Stimulated activated CD8-positive, alpha-beta memory T cell treated with anti-CD3 and anti-CD28 coated beads, Interleukin-2, amount 100 ng/mL, for 1 hour (primary cell): Measurements from ENCODE around the gene LMCD1.

Source experiments
- DNase-seq, 2 donors: peaks; one replicate each; pipeline ENCODE4 v3.0.0-alpha.2; 2020; ENCODE audit warnings: low read depth in 2 of 2

LMCD1 gene, protein sequence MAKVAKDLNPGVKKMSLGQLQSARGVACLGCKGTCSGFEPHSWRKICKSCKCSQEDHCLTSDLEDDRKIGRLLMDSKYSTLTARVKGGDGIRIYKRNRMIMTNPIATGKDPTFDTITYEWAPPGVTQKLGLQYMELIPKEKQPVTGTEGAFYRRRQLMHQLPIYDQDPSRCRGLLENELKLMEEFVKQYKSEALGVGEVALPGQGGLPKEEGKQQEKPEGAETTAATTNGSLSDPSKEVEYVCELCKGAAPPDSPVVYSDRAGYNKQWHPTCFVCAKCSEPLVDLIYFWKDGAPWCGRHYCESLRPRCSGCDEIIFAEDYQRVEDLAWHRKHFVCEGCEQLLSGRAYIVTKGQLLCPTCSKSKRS

DNA sequence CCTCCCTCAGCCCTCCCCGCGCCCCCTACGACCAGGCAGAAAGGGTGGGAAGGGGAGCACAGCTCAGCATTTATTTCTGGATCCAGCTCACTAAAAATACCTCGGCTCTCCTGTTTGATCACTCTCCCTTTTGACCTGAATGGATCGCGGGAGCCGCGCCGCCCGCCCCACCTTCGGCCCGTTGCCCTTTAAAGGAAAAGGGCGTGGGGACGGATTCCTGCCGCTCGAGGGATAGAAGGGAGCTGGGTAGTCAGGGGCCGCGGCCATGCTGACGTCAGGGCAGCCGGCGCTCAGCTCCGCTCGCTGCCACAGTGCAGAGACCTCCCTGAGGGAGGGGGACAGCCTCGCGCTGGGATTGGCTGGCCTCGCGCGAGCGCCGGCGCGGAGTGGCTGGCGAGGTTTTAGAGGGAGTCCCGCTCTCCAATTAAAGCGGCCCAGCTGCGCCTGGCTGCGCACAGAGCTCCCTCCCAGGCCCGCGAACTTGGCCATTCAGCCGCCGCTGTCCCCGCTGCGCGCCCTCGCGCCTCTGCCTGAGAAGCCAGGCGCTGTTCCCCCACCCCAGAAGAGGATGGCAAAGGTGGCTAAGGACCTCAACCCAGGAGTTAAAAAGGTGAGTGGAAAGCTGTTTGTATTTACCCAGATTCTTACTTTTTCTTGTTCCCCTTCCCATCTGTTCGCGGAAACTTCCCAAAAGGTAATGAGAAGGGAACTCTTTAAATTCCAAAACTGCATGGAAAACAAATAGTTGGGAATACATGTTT is at the start of gene LMCD1:
LMCD1 (plus strand) TSS at position 453 of the 761 bp plus-strand sequence; CDS start at position 569, 116 bp downstream.
- peak; percentile 34 to 70 for DNase-seq

DNA sequence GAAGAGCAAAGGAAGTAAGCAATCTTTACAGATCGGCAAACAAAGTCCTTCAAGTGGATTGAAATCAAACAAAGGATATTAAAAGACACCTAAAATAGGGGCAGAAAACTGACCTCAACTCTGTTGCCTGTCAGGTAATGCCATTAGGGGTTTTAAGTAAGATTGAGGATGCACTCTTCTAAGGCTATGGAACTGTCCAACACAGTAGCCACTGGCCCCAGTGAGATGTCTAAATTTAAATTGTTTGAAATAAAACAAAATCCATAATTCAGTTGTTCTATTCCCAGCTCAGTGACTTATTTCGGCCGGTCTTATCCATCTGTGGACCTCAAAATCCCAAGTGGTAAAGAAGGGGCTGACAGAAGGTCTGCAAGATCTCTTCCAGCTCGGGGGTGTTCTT is 49.5 kb upstream of the LMCD1 start:
- DNase-seq, result no peak

DNA sequence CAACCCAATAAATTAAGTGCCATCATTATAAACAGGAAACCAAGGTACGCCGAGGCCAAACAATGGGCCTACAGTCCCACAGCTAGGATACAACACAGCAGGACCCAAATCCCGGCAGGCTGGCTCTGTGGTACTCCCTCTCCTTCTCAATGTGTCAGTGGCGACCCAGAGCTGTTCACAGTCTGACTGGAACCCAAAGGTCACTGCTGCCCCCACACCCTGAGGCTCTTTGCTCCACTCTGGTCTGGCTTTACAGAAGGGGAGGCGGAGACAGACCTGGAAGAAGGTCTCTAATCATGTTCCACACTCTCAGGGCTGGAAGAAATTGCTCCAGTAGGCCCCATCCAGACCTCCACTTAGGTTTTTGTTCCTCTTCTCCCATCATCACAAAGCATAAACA is 48.5 kb upstream of the LMCD1 start:
- DNase-seq, result no peak

DNA sequence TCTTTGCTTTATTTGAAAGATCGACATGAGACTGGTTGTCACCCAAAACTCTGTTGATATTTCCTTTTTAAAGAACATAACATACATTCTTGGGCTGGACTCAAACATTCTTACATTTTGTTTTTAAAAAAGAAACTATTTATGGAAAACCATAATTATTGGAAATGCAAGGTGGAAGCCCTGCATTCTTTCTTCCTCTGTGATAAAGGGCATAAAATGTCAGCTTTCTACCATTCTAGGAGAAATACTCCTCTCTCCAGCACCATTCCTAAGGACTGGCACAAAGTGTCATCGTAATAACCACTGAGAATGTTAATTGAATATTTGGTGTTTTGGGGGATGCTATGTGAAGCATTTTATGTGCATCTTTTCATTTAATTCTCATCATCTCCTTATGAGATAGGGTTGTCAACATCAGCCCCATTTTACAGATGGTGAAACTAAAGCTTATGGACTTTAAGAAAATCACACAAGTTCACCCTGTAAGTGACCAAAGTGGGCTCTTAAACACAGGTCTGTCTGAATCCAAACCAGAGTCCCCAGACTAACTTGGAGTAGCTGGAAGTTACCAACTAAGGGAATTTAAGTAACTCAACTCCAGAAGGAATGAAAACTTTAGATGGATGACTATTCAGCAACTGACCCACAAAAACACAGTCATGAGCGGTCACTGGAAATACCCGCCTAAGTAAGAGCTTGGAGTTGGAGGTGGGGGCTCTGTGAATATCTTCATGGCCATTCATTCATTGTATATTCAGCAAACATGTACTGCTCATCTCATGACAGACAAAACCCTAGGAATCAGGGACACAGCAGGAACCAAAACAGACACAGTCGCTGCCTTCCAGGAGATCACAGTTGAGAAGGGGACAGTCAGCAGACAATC is 45.9 kb upstream of the LMCD1 start:
- DNase-seq, result no peak

DNA sequence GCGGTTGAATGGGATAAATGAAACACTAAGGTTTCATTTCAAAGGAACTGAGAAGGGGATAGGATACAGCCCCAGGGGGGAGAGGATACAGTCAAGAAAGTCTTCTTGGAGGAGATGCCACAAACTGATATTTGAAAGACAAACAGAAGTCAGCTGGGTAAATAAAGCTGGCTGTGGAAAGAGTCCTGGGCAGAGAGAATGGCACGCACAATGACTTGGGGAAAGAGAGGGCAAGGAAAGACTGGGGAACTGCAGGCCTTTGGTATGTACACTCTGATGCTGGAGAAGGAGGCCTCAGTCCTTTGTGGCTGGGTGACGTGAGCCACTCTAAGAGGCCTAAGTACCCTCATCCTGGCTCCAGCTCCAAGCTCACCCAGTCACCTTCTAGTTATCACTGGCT is 45.2 kb upstream of the LMCD1 start:
- DNase-seq, result no peak

DNA sequence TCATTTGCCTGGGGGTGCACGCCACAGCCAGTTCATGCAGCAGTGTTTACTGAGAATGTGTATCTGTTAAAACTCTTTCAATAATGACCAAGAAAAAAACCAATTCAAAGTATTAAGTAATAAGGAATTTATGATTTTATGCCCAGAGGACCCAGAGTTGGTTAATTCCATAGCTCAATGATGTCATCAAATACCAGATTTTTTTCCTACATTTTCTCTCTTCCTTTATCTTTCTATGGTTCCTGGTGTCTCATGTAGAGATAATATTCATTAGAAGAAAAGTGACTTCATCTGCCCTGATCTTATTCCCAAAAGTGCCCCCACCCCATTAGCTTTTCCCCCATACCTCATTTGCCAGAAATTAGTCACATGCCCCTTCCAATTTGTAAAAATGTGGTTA is 44.6 kb upstream of the LMCD1 start:
- DNase-seq, result no peak

DNA sequence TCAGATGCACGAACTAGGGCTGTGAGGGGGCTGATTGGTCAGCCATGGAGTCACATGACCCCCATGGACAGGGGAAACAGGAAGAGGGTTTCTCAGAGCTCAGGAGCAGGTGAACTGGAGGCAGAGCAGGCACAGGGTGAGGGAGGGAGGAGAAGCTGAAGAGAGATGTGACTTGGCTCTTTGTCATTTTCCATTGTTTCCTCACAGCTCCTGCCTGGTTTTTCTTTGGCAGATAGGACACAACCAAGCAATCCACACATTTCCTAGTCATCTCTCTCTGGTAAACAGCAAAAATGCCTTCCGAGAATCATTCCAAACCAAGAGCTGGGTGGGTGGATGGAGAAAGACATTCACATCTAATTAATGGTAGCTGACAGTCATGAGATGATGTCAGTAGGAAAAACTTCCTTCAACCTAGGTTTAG is 43.4 kb upstream of the LMCD1 start:
- no peak for DNase-seq

DNA sequence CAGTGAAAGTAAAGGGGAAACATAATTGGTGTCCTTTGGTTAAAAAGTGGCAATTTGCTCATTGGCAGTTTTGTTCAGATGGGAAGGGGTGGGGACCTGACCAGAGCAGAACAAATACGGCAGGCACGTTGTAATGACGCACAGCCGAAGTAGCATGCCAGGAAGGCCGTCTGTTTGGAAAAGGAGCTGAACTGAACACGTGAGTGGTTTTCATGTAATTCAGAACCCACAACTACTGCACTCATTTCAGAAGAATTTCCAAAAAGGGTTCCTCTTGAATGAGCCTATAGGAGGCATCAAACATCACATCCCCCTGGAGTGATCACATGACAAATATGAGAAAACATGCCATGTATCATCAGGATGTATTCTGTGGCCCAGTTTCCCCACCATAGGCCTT is 42.9 kb upstream of the LMCD1 start:
- DNase-seq, result no peak

DNA sequence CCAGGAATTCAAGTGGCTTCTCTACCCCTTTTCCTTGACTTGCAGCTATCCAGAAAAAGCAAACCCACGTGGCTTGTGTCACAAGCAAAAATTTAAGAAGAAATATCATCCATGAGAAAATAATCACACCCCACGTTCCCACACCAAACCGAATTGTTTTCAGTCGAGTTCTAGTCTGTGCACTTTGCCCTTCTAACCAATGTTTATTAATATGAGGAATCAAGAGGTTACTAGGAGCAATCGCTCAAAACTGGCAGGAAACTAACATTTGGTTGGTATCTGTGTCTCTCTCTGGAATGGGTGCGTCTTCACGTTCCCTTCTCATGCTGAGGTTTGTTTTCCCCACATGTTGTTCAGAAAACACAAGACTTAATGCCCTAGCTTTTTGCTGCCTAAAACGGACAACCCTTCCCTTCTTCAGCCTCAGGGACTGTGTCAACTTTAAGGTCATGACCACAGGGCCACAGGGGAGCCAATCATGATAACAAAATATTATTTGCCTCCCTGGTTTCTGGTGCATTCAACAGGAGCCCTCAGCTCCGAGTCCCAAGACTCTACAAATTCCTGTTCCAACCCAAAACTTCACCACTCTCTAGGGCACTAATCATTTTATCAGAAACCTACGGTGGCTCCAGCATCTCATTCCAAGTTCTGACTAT is 41.4 kb upstream of the LMCD1 start:
- DNase-seq, result no peak

DNA sequence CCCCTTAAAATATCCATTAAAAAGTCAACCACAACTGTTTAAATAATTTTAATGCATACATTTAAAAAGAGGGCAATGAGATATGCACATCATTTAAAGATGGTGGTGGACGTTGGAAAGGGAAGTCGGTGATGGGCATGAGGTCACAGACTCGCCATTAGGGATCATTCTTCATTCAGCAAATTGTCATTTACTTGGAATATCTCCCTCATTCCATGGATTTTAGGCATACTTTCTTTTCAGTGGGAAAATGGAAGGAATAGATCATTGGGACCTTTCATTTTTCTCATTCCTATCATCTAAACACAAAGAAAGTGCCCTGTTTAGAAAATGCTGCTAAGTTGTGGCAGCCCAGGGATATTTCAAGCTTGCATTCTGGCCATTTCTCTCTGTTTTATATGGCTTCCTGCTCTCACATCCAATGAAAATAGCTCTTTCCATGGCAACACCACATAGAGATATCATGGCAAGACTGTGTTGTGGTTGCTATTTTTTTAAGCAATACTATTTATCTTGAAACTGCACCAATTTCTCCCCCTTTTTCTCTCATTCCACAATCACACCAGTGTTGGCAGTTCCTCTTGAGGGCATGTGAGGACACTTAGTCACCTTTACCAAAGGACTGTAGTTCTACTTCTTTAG is 40.7 kb upstream of the LMCD1 start:
- DNase-seq, result no peak

DNA sequence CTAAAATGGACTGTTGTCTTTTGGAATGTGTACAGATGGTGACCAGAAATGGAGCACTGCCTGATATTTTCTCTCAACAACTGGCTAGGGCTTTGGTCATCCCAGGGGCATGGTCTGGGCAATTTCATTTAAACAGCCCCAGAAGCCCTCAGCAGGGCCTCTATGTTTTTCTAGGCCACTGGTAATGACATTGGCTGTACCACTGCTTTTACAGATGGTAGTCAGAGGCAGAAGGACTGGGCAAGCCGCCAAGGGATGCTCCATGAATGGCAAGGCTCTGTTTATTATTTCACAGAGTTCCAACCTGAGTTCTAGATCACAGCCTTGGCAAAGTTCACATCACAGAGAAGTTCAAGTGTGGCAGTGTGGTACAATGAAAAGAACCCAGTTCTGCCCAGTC is 37.0 kb upstream of the LMCD1 start:
- no peak for DNase-seq

DNA sequence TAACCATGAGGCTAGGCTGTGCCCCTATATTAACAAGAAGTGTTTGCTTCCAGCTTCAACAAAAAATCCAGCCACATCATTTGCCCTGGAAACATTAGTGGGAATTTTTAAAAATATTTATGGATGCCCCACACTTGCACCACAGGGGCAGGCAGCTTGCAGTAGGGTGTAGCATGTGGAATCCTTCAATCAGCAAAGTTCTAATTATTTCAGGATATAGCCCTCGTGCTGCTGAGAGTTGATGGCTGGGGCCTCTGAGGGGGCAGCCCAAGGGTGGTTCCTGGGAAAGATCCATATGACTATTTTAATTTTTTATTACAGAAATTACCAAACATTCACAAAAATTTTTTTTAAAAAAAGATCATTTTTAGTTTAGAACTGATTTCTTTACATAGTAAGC is 35.1 kb upstream of the LMCD1 start:
- no peak for DNase-seq

DNA sequence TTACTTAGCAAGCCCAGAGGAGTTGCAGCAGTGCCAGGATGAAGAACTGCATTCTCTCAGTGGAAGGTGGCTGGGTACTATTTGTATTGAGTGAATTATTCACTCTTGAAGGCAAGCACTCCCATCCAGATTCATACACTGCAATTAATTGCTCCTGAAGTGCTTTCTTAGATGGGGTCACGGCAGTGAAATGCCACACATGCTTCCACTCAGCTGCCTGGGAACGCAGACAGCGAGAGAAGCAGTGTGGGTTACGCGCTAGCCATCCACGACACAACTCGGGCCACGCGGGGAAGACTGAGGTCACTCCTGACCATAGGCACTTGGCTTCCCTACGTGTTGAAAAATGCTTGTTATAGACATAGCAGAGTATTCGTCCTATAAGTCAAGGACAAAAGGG is 30.8 kb upstream of the LMCD1 start:
- no peak for DNase-seq

DNA sequence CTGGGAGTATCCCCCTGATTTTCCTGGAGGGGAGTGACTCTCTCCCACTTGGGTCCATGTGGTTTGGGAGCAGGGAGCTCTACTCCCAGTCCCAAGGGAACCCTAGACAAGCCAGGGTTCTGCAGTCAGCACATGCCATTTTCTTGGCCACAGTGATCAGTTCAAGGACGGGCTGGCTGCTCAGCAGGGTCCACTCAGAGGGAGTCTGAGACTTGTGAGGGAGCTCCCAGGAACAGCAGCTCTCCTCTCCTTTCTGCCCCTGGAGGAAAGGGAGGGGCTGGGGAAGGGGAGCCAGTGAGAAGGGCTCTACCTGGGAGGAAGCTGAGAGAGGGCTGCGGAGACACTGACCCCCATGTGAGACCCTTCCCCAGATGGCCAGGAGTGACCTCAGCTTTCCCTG is 29.1 kb upstream of the LMCD1 start:
- no peak for DNase-seq

DNA sequence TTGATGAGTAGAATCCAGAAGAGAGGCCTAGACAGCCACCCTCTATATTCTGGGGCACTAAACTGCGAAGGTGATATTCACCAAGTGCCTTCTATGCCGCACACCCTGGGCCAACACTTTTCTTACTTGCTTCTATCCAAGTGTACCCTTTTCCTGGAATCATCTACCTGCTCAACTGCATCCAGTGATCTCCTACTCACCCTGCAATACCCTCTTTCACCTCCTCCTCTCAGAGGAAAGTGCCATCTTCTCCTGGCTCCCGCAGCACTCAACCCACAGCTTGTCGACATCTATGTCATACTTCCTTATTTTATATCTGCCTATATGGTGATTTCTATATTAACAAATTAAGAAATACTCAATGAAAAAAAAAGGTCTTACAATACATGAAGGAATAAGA is 28.6 kb upstream of the LMCD1 start:
- DNase-seq, result no peak

DNA sequence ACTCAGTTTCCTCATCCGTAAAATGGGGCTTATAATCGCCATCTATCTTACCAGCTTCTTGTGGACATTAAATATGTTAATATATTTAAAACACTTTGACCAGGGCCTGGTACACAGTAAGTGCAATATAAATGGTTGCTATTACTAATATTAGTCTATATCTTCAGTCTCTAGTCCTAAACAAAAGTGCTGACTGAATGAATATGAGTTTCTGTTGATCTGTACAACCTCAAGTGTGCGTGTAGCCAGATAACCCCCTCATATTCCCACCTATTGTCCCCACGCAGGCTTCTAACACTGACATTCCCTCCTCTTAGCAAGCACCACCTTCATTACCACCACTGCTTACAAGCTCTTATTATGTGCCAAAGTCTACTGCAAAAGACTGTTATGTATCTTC is 27.6 kb upstream of the LMCD1 start:
- DNase-seq, result no peak

DNA sequence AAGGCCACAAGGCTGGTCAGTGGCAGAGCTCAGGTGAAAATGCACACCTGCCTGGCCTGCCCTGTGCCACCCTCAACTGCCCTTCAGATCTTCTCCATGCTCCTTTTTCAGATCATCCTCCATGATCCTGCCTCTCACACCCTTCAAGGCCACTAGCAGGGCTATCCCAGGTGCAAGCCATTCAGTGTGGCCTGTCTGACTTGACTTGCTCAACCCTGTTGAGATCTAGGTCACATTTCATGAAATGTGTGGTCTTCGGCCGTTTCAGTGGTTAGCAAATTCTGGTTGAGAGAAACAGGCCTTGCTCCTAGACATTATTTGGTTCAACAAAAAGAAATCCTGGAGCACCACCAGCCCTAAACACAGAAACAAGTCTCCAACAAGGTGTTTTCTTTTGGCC is 26.6 kb upstream of the LMCD1 start:
- DNase-seq, result no peak

DNA sequence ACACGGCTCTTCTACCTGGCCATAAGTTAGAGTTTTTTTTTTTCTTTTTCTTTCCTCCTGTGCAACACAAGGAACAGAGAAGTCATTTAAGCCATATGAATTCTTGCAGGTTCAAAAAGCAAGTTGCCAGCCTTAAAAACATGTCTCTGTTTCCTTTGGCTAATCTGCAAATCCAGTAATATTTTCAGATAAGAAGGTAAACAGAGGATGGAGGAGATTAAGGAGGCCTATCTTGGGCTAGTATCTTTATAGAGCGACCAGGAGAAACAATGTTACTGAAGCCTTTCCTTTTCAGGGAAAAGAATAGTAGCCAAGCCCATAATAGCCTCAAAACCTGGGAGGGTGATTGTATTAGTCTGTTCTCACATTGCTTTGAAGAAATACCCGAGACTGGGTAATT is 20.9 kb upstream of the LMCD1 start:
- DNase-seq, result no peak

DNA sequence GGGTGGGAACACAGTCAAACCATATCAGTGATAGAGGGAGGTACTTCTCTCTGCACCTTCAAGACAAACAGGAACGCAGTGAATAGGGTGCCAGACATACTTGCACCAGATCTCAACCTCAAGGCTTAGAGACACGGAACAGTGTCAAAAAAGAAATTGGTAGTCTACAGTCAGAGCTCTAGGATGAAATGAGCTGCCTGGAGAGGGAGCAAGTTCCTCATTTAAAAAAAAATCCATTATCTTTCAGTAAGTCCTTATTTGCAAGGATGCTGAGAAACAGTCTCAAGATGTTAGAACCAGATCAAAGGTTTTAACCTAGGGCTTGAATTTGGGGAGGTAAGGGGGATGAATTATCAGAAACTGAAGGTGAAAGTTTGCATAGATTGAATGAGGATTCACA is 20.2 kb upstream of the LMCD1 start:
- no peak for DNase-seq

DNA sequence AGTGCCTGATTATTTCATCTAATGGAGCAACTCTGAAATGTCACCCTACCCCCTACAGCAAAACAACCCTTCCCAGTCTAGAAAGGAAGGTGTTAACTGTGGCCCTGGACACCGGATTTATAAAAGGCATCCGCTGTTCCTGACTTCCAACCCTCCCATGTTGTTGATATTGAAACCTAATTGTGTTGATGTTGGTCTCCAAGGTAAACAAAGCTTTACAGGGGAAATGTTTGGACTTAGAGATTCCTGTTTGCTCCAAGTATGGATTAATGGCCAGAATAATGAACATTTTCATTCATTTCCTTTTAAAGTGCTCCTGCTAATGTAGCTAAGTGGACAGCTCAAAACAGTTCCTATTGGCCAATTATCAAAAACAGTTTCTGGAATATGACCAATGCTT is 19.4 kb upstream of the LMCD1 start:
- no peak for DNase-seq

DNA sequence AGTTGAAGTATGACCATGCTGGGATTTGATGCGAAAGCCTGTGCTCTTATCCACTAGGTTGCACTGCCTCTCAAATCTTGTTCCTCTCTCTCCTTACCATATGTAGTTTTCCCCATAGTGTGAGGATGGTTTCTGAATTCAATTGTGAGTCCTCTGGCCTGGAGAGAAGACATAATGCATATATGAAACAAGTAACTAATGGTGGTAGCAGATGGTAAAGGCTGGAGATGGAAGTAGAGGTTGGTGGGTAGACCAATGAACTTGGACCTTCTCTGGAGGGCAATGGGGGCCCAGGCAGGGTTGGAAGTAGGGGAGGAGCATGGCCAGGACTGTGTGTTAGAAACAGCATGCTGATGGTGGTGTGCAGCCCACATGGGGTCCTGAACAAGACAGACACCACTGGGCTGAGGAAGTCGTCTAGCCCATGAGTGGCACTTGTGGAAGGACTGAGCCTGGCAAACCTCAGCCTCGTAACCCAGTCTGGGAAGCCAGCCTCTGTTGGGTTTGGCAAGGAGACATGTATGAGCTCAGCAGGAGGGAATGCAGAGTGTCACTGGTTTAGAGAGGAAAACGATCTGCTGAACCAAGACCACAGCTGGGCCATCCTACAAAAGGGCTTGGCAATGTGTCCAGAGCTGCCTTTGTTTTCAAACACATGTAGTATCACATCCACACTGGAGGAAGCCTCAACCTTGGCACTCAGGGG is 18.5 kb upstream of the LMCD1 start:
- DNase-seq, result no peak
